ENCODE data around the gene SERPINA10.

- TF ChIP-seq, protein P1, sequence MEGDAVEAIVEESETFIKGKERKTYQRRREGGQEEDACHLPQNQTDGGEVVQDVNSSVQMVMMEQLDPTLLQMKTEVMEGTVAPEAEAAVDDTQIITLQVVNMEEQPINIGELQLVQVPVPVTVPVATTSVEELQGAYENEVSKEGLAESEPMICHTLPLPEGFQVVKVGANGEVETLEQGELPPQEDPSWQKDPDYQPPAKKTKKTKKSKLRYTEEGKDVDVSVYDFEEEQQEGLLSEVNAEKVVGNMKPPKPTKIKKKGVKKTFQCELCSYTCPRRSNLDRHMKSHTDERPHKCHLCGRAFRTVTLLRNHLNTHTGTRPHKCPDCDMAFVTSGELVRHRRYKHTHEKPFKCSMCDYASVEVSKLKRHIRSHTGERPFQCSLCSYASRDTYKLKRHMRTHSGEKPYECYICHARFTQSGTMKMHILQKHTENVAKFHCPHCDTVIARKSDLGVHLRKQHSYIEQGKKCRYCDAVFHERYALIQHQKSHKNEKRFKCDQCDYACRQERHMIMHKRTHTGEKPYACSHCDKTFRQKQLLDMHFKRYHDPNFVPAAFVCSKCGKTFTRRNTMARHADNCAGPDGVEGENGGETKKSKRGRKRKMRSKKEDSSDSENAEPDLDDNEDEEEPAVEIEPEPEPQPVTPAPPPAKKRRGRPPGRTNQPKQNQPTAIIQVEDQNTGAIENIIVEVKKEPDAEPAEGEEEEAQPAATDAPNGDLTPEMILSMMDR (IDR thresholded peaks at IDR 0.05; ENCODE audit: low read length), result no peak
- TF ChIP-seq EZH2 (IDR thresholded peaks at IDR 0.05; ENCODE audit: borderline replicate concordance, low read length), result no peak
Observed at GRCh38 chr14:94288610-94289465, 4.2 kb downstream of the SERPINA10 start.

Data from OCI-LY1 (cell line).